HG03571 (cell line): ENCODE measurements around the gene RND1.

ENCODE experiments used
- ATAC-seq: cut with Tn5 transposase; IDR thresholded peaks from one replicate; pipeline ENCODE4 v1.9.1; 2021; ENCODE audit not compliant: unreplicated experiment

Gene RND1

GRCh38 chr12:48828841-48829575 lies 36.7 kb downstream of the RND1 start:
- ATAC-seq, result no peak

GRCh38 chr12:48828293-48828692 lies 37.4 kb downstream of the RND1 start:
- ATAC-seq, result no peak

- ATAC-seq, result no peak
Observed at GRCh38 chr12:48827513-48828096, 38.1 kb downstream of the RND1 start.

DNA sequence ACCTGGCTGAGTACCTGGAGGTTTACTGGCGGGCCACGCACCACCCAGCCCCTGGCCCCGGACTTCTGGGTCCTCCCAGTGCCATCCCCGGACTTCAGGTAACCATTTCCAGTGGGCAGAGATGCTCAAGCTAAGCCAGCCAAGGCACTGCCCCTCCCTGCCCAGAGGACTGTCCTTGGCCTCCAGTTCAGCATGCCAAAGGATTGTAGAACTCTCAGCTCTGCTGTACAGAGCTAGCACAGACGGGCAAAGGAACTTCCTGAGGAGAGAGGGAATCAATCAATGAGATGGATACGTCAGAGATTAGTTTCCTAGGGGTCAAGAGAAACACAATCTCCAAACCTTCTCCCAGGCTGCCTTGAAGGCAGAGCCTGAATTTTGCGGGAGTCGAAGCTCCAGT lies 38.6 kb downstream of the RND1 start:
- no peak for ATAC-seq

- ATAC-seq, result no peak
Observed at GRCh38 chr12:48826209-48826855, 39.3 kb downstream of the RND1 start.

GRCh38 chr12:48824905-48825304 lies 40.8 kb downstream of the RND1 start:
- no peak for ATAC-seq

GRCh38 chr12:48824112-48824511 lies 41.6 kb downstream of the RND1 start:
- ATAC-seq, result no peak

DNA sequence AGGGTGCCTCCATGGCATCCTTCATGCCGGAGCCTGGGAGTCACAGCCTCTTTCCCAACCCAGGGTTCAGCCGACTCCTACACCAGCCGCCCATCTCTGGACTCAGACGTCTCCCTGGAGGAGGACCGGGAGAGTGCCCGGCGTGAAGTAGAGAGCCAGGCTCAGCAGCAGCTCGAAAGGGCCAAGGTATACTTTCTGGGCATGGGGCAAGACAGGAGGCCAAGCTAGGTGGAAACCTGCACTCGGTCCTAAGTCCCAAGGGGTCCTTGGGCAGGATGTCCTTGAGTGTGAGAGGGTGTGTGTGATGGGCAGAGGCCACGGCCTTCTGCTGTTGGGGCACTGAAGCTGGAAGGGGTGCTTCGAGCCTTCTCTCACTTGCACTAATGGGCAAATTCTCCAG lies 42.4 kb downstream of the RND1 start:
- ATAC-seq, result no peak

- no peak for ATAC-seq
Observed at GRCh38 chr12:48822711-48823110, 43.0 kb downstream of the RND1 start.

- ATAC-seq, result no peak
Observed at GRCh38 chr12:48822139-48822538, 43.5 kb downstream of the RND1 start.

DNA sequence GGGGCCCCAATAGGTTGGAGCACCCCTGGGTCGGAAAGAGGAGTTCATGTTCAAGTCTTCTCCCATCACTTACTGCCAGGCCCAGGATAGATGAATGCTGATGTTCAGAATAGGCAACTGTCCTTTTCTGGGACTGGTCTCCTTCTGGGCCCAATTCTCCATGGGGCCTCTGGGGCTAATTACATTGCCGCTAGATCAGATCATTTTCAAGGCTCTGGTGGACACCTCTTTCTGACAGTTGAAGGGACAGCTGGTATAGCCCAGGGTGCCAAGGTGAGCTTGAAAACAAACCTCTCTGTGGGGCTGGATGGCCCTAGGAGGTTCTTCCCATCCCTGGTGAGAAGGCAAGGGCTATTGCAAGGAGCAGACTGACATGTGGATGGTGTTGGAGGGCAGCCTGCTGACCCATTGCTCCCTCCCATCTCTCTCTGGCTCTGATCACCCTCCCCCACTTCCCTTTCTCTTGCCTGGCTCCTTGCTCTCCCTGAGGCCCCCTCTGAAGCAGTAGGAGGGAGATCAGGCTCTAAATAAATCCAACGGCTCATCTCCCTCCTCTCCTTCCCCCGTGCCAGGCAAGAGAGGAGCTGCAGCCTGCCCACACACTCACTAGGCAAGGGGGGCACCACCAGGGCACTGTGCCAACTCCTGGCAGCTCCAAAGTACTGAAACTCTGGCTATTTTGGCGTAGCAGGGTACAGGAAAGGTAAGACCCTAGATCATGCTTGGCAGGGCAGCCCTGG lies 45.5 kb downstream of the RND1 start:
- no peak for ATAC-seq

GRCh38 chr12:48818831-48819590 lies 46.7 kb downstream of the RND1 start:
- ATAC-seq, result no peak

DNA sequence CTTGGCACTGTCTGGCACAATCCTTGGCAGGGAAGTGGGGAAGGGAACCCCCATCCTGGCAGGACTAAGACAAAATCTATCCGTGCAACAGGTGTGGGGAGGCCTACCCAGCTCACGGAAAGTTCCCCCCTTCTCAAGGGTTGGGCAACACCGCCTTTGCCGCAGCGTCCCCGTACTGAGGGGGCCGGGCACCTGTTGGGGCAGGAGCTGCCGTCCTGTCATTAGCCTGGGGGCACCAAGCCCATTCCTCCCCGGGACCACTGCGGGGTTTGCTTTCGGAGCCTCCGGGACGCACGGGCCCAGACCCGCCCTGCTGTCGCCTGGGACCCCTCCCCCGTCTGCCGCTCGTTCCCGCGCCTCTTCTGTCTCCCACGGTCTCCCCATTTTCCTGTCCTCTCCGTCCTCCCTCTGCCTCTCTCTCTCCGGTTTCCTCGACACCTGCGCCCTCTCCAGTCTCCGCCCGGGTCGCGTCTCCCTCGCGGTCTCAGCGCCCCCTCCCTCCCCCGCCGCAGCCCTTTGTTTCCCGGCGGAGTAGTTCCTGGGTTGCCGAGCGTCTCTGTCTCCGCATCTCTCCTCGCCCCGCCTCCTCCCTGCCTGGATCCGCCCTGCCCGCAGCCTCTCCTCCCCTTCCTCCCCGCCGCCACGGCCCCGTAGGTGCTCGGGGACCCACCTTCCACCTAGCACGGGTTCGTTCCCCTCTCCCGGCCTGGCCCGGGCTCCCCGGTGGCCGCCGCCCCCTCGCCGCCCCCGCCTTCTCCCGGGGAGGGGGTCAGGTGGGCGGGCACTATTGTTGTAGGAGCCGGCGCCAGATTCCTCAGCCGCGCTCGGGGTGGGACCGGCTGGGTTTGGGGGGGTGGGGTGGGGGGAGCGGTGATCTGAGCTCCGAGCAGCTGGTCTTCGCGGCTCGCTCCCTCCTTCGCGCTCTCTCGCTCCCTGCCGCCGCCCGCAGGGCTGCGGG lies 47.5 kb downstream of the RND1 start, which contains the start of gene CACNB3:
Gene CACNB3 (plus strand): TSS at position 624 of the 958 bp plus-strand sequence. CDS start 434 bp downstream, outside the sequence.
- ATAC-seq, result no peak

- no peak for ATAC-seq
Observed at GRCh38 chr12:48816143-48816854, 49.4 kb downstream of the RND1 start.

GRCh38 chr12:48815126-48816110 lies 50.3 kb downstream of the RND1 start:
- peak; percentile 13 for ATAC-seq

DNA sequence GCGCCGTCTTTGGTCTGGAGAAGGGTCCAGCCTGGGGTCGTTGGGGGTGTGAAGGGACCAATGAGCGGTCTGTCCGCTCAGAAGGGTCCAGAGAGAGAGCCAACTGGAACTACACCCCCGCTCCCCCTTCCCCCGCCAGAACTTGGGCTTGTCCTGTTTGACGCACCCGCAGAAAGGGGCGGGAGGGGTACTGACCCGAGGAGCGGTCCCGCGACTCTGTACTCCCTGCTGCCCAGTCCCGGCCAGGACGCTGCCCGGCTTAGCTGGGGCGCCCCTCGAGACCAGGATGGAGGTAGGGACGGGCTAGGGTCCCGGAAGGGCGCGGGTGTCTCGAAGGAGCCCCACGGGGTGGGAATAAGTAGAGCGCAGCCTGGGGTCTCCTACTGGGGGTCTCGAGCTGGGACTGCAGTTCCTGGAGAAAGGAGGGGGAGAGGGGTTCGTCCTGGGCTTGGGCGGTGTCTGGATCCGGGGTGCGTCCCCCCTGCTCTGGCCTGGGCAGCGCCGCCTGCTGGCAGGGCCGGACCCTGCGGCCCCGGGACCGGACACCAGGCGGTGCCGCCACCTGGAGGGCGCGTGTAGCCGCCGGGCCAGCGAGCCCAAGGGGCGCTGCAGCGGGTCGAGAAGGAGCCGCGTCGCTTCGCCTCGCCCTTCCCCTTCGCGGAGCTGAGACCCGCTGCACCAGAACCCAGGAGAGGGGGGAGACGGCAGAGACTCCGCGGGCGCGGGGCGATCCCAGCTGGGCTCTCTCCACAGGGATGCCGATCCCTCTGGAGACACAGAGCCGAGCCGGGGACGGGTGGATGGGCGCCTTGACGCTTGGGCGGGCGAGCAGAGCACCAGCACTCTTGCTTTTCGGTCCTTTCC lies 51.2 kb downstream of the RND1 start:
- ATAC-seq, result peak; percentile 83
